ENCODE measurements around the gene USP54. TPM values are rescaled to one million over a fixed set of nuclear protein-coding genes. Genes with fewer than 3 reads are reported as not detected.

The USP54 gene
- total and polyA plus RNA-seq, 9 of the 15 experiments (the other 6 are each of a cell fraction or from before 2014, with no cell fraction given), result 3.8 to 40.1 (median 16.9) TPM

DNA sequence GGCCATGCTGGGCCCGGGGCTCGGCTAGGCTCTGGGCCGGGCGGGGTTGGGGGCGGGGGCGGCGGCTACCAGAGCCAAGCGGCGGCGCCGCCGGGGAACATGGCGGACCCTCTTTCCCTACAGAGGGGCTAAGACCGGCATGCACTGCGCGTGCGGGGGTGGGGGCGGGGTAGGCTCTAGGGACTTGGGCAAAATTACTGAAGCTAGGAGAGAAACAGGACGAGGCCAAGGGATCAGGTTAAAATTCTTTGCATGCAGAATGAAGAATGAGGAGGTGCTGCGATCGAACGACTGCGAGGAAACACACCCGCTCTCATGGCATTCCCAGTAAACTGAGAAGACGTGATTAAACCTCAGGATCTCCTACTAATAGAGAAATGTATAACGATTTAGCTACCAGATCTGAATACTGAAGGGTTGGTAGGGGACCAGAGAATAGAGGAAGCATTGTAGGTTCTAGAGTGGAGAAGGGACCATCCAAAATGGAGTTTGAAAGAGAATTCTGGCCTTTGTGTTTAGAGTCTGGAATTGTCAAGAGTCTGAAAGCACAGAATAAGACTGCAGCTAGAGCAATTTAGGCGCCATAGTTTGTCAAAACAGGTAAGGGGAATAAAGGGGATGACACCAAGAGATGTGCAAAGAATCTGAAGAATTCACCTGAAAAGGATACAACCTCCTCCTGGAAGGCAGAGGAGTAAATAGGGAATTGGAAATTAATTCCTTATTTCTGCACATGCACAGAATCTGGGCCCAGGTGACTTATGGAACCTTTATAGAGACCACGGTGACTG is 95.1 kb downstream of the USP54 start, which contains the start of gene PPP3CB (continued):
- TF ChIP-seq, protein P1, sequence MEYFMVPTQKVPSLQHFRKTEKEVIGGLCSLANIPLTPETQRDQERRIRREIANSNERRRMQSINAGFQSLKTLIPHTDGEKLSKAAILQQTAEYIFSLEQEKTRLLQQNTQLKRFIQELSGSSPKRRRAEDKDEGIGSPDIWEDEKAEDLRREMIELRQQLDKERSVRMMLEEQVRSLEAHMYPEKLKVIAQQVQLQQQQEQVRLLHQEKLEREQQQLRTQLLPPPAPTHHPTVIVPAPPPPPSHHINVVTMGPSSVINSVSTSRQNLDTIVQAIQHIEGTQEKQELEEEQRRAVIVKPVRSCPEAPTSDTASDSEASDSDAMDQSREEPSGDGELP (CRISPR knock-in tag; IDR thresholded peaks at IDR 0.05; ENCODE audit: borderline replicate concordance), result no peak
- TF ChIP-seq ZNF778 (CRISPR knock-in tag; IDR thresholded peaks at IDR 0.05), result no peak
- TF ChIP-seq THRAP3 (IDR thresholded peaks at IDR 0.05; ENCODE audit: borderline replicate concordance), result no peak
- TF ChIP-seq ASH1L (IDR thresholded peaks at IDR 0.05; ENCODE audit: borderline replicate concordance, low read depth, partially characterized antibody), result no peak
- TF ChIP-seq TRIM24 (IDR thresholded peaks at IDR 0.05), result no peak
- TF ChIP-seq ILF3 (IDR thresholded peaks at IDR 0.05; ENCODE audit: borderline replicate concordance), result peak; percentile 20; the same call in 1 of the 2 replicates
- no peak for TF ChIP-seq SMAD4 (CRISPR knock-in tag; conservative IDR thresholded peaks at IDR 0.05)
- TF ChIP-seq ZFP1 (CRISPR knock-in tag; IDR thresholded peaks at IDR 0.05), result no peak
- TF ChIP-seq PTRF (tag; IDR thresholded peaks at IDR 0.05), result no peak
- peak; percentile 43; the same call in 1 of the 2 replicates for TF ChIP-seq SMARCA4 (IDR thresholded peaks at IDR 0.05)
- TF ChIP-seq ZC3H11A (IDR thresholded peaks at IDR 0.05; ENCODE audit: low read depth, low read length), result no peak
- no peak; the same call in 1 of the 2 replicates for TF ChIP-seq NCOA1 (IDR thresholded peaks at IDR 0.05; ENCODE audit: low read depth)
- no peak for TF ChIP-seq HIVEP1 (CRISPR knock-in tag; IDR thresholded peaks at IDR 0.05)
- TF ChIP-seq SREBF2 (CRISPR knock-in tag; IDR thresholded peaks at IDR 0.05), result no peak
- TF ChIP-seq NBN (IDR thresholded peaks at IDR 0.05; ENCODE audit: low read depth), result peak; percentile 71; the same call in 1 of the 2 replicates
- TF ChIP-seq PCBP2 (IDR thresholded peaks at IDR 0.05; ENCODE audit: low read depth, low read length, poor library complexity, severe bottlenecking), result no peak
- no peak for TF ChIP-seq POLR2A (conservative IDR thresholded peaks at IDR 0.05)
- TF ChIP-seq RBM14 (IDR thresholded peaks at IDR 0.05; ENCODE audit: borderline replicate concordance, insufficient read depth, low read depth, low read length), result no peak
- no peak for TF ChIP-seq POLR3A (IDR thresholded peaks at IDR 0.05; ENCODE audit: borderline replicate concordance, extremely low read depth, insufficient read depth, insufficient read length)
- TF ChIP-seq SRSF3 (IDR thresholded peaks at IDR 0.05; ENCODE audit: insufficient read depth, low read length), result no peak
- TF ChIP-seq, protein P2, sequence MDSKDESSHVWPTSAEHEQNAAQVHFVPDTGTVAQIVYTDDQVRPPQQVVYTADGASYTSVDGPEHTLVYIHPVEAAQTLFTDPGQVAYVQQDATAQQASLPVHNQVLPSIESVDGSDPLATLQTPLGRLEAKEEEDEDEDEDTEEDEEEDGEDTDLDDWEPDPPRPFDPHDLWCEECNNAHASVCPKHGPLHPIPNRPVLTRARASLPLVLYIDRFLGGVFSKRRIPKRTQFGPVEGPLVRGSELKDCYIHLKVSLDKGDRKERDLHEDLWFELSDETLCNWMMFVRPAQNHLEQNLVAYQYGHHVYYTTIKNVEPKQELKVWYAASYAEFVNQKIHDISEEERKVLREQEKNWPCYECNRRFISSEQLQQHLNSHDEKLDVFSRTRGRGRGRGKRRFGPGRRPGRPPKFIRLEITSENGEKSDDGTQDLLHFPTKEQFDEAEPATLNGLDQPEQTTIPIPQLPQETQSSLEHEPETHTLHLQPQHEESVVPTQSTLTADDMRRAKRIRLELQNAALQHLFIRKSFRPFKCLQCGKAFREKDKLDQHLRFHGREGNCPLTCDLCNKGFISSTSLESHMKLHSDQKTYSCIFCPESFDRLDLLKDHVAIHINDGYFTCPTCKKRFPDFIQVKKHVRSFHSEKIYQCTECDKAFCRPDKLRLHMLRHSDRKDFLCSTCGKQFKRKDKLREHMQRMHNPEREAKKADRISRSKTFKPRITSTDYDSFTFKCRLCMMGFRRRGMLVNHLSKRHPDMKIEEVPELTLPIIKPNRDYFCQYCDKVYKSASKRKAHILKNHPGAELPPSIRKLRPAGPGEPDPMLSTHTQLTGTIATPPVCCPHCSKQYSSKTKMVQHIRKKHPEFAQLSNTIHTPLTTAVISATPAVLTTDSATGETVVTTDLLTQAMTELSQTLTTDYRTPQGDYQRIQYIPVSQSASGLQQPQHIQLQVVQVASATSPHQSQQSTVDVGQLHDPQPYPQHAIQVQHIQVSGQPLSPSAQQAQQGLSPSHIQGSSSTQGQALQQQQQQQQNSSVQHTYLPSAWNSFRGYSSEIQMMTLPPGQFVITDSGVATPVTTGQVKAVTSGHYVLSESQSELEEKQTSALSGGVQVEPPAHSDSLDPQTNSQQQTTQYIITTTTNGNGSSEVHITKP (IDR thresholded peaks at IDR 0.05; ENCODE audit: partially characterized antibody), result peak; percentile 19
- 0 out of 2 replicates have a peak, but pooled peaks have one; percentile 15 for TF ChIP-seq SMARCE1 (IDR thresholded peaks at IDR 0.05)
- TF ChIP-seq ZNF384 (IDR thresholded peaks at IDR 0.05; ENCODE audit: low read depth, low read length), result peak; percentile 33; the same call in 1 of the 2 replicates
- TF ChIP-seq C11orf30 (IDR thresholded peaks at IDR 0.05; ENCODE audit: low read depth), result peak; percentile 17; the same call in 1 of the 2 replicates

Data from K562 (cell line).